HepG2 (cell line): ENCODE measurements around the gene GSK3A. TPM values are rescaled to one million over a fixed set of nuclear protein-coding genes. Genes with fewer than 3 reads are reported as not detected.

Experiments
- ATAC-seq: fragments of 200-7000 bp; cut with Tn5 transposase; 3 replicates; pipeline ENCODE4 v1.9.1; 2020; ENCODE audit warnings: mild to moderate bottlenecking, moderate library complexity
- BruUV-seq: library from RNA; stranded (reverse); fragments of 400-500 nt; replicated peaks from 2 replicates; lab custom pipeline; 2021; lab: Mats Ljungman, UMichigan
- CTCF ChIA-PET: fragments of 300-600 bp; formaldehyde crosslinking; extraction: SDS; loops from one replicate; lab custom pipeline; 2021; ENCODE audit warnings: low total read pairs, inconsistent platforms, low intra/inter-chr PET ratio; lab: Yijun Ruan, JAX
- POLR2A ChIA-PET: fragments of 350-600 bp; sonication (Branson Sonifier 250); formaldehyde crosslinking; loops from one replicate; lab custom pipeline; 2020; ENCODE audit warnings: antibody characterized with exemption, inconsistent platforms; lab: Yijun Ruan, JAX
- DNase-seq: peaks from one replicate; pipeline ENCODE4 v3.0.0-alpha.2; 2015; ENCODE audit warnings: low spot score
- FAIRE-seq: peaks from 3 replicates; lab custom pipeline; 2011; peaks lifted over from hg19 to GRCh38; lab: Jason Lieb, UNC
- H2AFZ ChIP-seq: one replicate; pipeline ENCODE4 v1.6.1; 2011; ENCODE audit warnings: low read length, inconsistent platforms
- H3K27ac ChIP-seq: fragments of 300-600 bp; 3 replicates; pipeline ENCODE4 v1.8.0; 2011; ENCODE audit warnings: mixed run types, mild to moderate bottlenecking, mixed read lengths, low read length, inconsistent platforms; ENCODE audit not compliant: insufficient read depth; ENCODE audit errors: extremely low read length
- H3K27me3 ChIP-seq, 2 experiments: fragments of 200-600 bp in 1 of 2; 2 replicates in 1 of 2; 3 replicates in 1 of 2; pipeline versions ENCODE4 v1.6.0 to v1.8.0; 2011; ENCODE audit warnings: low read length in 2 of 2, mild to moderate bottlenecking in 2 of 2, moderate library complexity in 2 of 2, inconsistent platforms in 1 of 2; ENCODE audit not compliant: insufficient read depth in 2 of 2, control insufficient read depth in 1 of 2
- H3K36me3 ChIP-seq, 2 experiments: fragments of 200-600 bp in 1 of 2; replicated peaks in 1 of 2; 2 replicates in 1 of 2; 3 replicates in 1 of 2; pipeline versions ENCODE4 v1.5.1 to v1.8.0; 2011; ENCODE audit warnings: low read length in 2 of 2, inconsistent platforms in 1 of 2; ENCODE audit not compliant: insufficient read depth in 2 of 2, control insufficient read depth in 1 of 2
- H3K4me1 ChIP-seq: 2 replicates; pipeline ENCODE4 v1.5.1; 2012; ENCODE audit warnings: low read length, inconsistent platforms; ENCODE audit not compliant: insufficient read depth
- H3K4me2 ChIP-seq: 2 replicates; pipeline ENCODE4 v1.6.0; 2011; ENCODE audit warnings: low read depth, low read length, inconsistent platforms
- H3K4me3 ChIP-seq, 3 experiments: fragments of 200-600 bp in 1 of 3; sonication (generic), shearing (Covaris generic) in 1 of 3; replicated peaks in 1 of 3; 2 replicates each; pipeline ENCODE4 v1.5.1; 2011 to 2016; ENCODE audit warnings: low read length in 3 of 3, inconsistent platforms in 2 of 3, low read depth in 2 of 3, mild to moderate bottlenecking in 2 of 3, control low read depth in 1 of 3, mixed read lengths in 1 of 3; ENCODE audit not compliant: insufficient read depth in 1 of 3
- H3K79me2 ChIP-seq: one replicate; pipeline ENCODE4 v1.6.1; 2011; ENCODE audit warnings: low read length, inconsistent platforms; ENCODE audit not compliant: insufficient read depth
- H3K9ac ChIP-seq: 2 replicates; pipeline ENCODE4 v1.6.0; 2011; ENCODE audit warnings: mild to moderate bottlenecking, low read depth, low read length, inconsistent platforms; ENCODE audit not compliant: insufficient read depth
- H3K9me3 ChIP-seq: 2 replicates; pipeline ENCODE4 v1.5.1; 2012; ENCODE audit warnings: mild to moderate bottlenecking, low read length
- H4K20me1 ChIP-seq: 2 replicates; pipeline ENCODE4 v1.6.0; 2011; ENCODE audit warnings: inconsistent platforms, mild to moderate bottlenecking, low read length, moderate library complexity; ENCODE audit not compliant: insufficient read depth
- AKAP8 ChIP-seq: sonication (generic); formaldehyde crosslinking; IDR thresholded peaks from 2 replicates; pipeline ENCODE4 v1.5.1; 2020; ENCODE audit warnings: mild to moderate bottlenecking, missing genetic modification reagents
- MXD4 ChIP-seq: IDR thresholded peaks from 2 replicates; pipeline ENCODE4 v1.6.1; 2016; ENCODE audit warnings: mild to moderate bottlenecking, missing biosample characterization, missing genetic modification reagents
- PCBP1 ChIP-seq: fragments of 200-400 bp; formaldehyde crosslinking; IDR thresholded peaks from 2 replicates; pipeline ENCODE4 v1.6.1; 2017; ENCODE audit warnings: mild to moderate bottlenecking, low read depth, low read length, borderline replicate concordance
- POLR2A ChIP-seq, 2 experiments: IDR thresholded peaks; 2 replicates each; pipeline ENCODE4 v1.6.1; 2011; ENCODE audit warnings: low read depth in 2 of 2, low read length in 2 of 2, mild to moderate bottlenecking in 1 of 2, moderate library complexity in 1 of 2; ENCODE audit not compliant: insufficient read depth in 1 of 2
- RBFOX2 ChIP-seq: fragments of 200-400 bp; formaldehyde crosslinking; IDR thresholded peaks from 2 replicates; pipeline ENCODE4 v1.6.1; 2017; ENCODE audit warnings: low read depth, mild to moderate bottlenecking, low read length
- RBM22 ChIP-seq: fragments of 200-400 bp; formaldehyde crosslinking; optimal IDR thresholded peaks from 2 replicates; pipeline ENCODE3; 2017; ENCODE audit warnings: mild to moderate bottlenecking, low read length, moderate library complexity
- ZBTB10 ChIP-seq: sonication (generic); formaldehyde crosslinking; IDR thresholded peaks from 2 replicates; pipeline ENCODE4 v1.4.0; 2020; ENCODE audit warnings: missing genetic modification reagents, borderline replicate concordance
- ZBTB33 ChIP-seq: sonication (generic); formaldehyde crosslinking; IDR thresholded peaks from 2 replicates; pipeline ENCODE4 v1.4.0; 2020; ENCODE audit warnings: missing genetic modification reagents
- ZNF207 ChIP-seq: fragments of 450-650 bp; IDR thresholded peaks from 2 replicates; pipeline ENCODE4 v1.6.1; 2016; ENCODE audit warnings: antibody characterized with exemption, borderline replicate concordance
- ZSCAN22 ChIP-seq: sonication (generic); formaldehyde crosslinking; IDR thresholded peaks from 2 replicates; pipeline ENCODE4 v1.4.0; 2020; ENCODE audit warnings: mild to moderate bottlenecking, missing genetic modification reagents
- WGBS: methylation state at CpG from one replicate; pipeline ENCODE4 v1.1.6; 2017; ENCODE audit warnings: low lambda C conversion rate; 5-methylcytosine and 5-hydroxymethylcytosine counted together
- in situ Hi-C: cut with HindIII; loops from 2 replicates; pipeline ENCODE4 v1.10.0; 2017; ENCODE audit warnings: low pct_unique_long_range_greater_than_20kb; ENCODE audit not compliant: extremely low pct_ligation_motif_present
- intact Hi-C: fragments of 100-400 bp; cut with micrococcal nuclease; formaldehyde crosslinking; loops from one replicate; pipeline ENCODE4 v1.10.0; 2022; ENCODE audit not compliant: unreplicated experiment
- polyA plus RNA-seq, 8 experiments: library from polyadenylated mRNA; depleted of rRNA in 3 of 8; stranded (reverse) in 7 of 8; unstranded in 1 of 8; fragments of >200 nt; fragmentation: Illumina TruSeq in 4 of 8; extraction: Trizol in 4 of 8; gene quantifications; 2 replicates each; pipeline versions ENCODE4 v1.2.1 to v1.2.3, GENCODE V29; 2011 to 2016; ENCODE audit warnings: low read depth in 4 of 8, missing spikeins in 1 of 8, mixed read lengths in 1 of 8; ENCODE audit not compliant: insufficient read depth in 1 of 8
- total RNA-seq, 5 experiments: library from RNA; depleted of rRNA; stranded (reverse); fragments of >200 nt; fragmentation: Illumina TruSeq; extraction: Trizol; gene quantifications; 2 replicates each; pipeline ENCODE4 v1.2.3, GENCODE V29; 2016; ENCODE audit warnings: low read depth in 1 of 5
- TF ChIP-seq, protein P1 (sequence below): sonication (generic); formaldehyde crosslinking; IDR thresholded peaks from 2 replicates; pipeline ENCODE4 v1.9.0; 2022; ENCODE audit warnings: missing genetic modification reagents, mild to moderate bottlenecking, borderline replicate concordance

The GSK3A gene
- total and polyA plus RNA-seq, 2 of the 13 experiments (the other 11 are each of a cell fraction or from before 2014, with no cell fraction given) = 16.9 to 52.5 TPM

GRCh38 chr19:42249769-42250168 lies 7.4 kb upstream of the GSK3A start:
- ATAC-seq (no peak), FAIRE-seq (no peak), DNase-seq (no peak)
- Histone ChIP-seq H3K27ac (no peak overlapping the region), H2AFZ (no peak overlapping the region), H3K4me3 (no peak overlapping the region), H4K20me1 (peaks cover 50% of the 10 kb centered on the region), H3K36me3 (peaks cover 7 to 32% of the 10 kb centered on the region in 2 experiments; a peak in 3 of 5 replicates), H3K4me2 (no peak overlapping the region), H3K79me2 (peaks cover 43% of the 10 kb centered on the region), H3K9ac (no peak overlapping the region), H3K9me3 (no peaks in the 10 kb centered on the region), H3K4me1 (peaks cover 70% of the 10 kb centered on the region), H3K27me3 (no peaks in the 10 kb centered on the region; a peak in 1 of 5 replicates)
- intact Hi-C loops (no loop called here), in situ Hi-C loops (loop anchor here (5.0 kb wide), 1 partner anchor 38 kb away; no protein-coding TSS in a partner anchor)
- WGBS = 72% methylated on average over 3 of the region's 6 CpGs
- no TSS peak for BruUV-seq
- POLR2A ChIA-PET = interaction anchor here (0.9 to 3.6 kb wide), 3 partner anchors 19 to 31 kb away, joined by 3 to 25 read pairs (median 3); partner anchors contain the start of gene CIC
- TF ChIP-seq ZSCAN22 (CRISPR knock-in tag) = no peak
- no peak for TF ChIP-seq MXD4 (CRISPR knock-in tag)
- peak; percentile 85 for TF ChIP-seq RBM22
- TF ChIP-seq POLR2A (IDR thresholded peaks at IDR 0.05; ENCODE audit: insufficient read depth in 1 of 2, low read depth in 2 of 2, low read length in 2 of 2) = peak; percentile 8 to 13; a peak in 1 of 4 replicates
- CTCF ChIA-PET = no interaction called here

GRCh38 chr19:42249149-42249750 lies 6.8 kb upstream of the GSK3A start:
- DNase-seq = no peak
- peaks cover 7 to 32% of the 10 kb centered on the region in 2 experiments; a peak in 3 of 5 replicates for H3K36me3 ChIP-seq
- H3K79me2 ChIP-seq = peaks cover 38% of the 10 kb centered on the region
- intact Hi-C loops = no loop called here
- ChIA-PET CTCF (no interaction called here), POLR2A (interaction anchor here (0.5 to 3.6 kb wide), 4 partner anchors 12 to 31 kb away, joined by 3 to 25 read pairs (median 3); partner anchors contain the start of gene CIC)
- H3K4me2 ChIP-seq = no peak overlapping the region
- H2AFZ ChIP-seq = no peak overlapping the region
- no TSS peak for BruUV-seq
- H3K27me3 ChIP-seq = no peaks in the 10 kb centered on the region; a peak in 1 of 5 replicates
- peaks cover 50% of the 10 kb centered on the region for H4K20me1 ChIP-seq
- H3K9ac ChIP-seq = no peak overlapping the region
- no peak overlapping the region for H3K27ac ChIP-seq
- no peak for FAIRE-seq
- H3K4me1 ChIP-seq = peaks cover 70% of the 10 kb centered on the region
- in situ Hi-C loops = no loop called here
- no peak for ATAC-seq
- H3K9me3 ChIP-seq = no peaks in the 10 kb centered on the region
- 96% methylated on average over 36 of the region's 36 CpGs for WGBS
- no peak overlapping the region for H3K4me3 ChIP-seq
- TF ChIP-seq, protein P1, sequence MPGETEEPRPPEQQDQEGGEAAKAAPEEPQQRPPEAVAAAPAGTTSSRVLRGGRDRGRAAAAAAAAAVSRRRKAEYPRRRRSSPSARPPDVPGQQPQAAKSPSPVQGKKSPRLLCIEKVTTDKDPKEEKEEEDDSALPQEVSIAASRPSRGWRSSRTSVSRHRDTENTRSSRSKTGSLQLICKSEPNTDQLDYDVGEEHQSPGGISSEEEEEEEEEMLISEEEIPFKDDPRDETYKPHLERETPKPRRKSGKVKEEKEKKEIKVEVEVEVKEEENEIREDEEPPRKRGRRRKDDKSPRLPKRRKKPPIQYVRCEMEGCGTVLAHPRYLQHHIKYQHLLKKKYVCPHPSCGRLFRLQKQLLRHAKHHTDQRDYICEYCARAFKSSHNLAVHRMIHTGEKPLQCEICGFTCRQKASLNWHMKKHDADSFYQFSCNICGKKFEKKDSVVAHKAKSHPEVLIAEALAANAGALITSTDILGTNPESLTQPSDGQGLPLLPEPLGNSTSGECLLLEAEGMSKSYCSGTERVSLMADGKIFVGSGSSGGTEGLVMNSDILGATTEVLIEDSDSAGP (CRISPR knock-in tag) = 0 out of 2 replicates have a peak, but pooled peaks have one; percentile 31
- TF ChIP-seq ZBTB33 (CRISPR knock-in tag) (peak; percentile 93), ZBTB10 (CRISPR knock-in tag) (no peak), ZNF207 (no peak), AKAP8 (peak; percentile 71), RBFOX2 (peak; percentile 75), PCBP1 (0 out of 2 replicates have a peak, but pooled peaks have one; percentile 28)
